Right lobe of liver (tissue), 4 donors: ENCODE data around the gene RNF40.

Experiments
- POLR2A ChIP-seq: fragments of 450-650 bp; IDR thresholded peaks from one replicate; pipeline ENCODE4 v1.6.1; 2017; ENCODE audit warnings: antibody characterized with exemption, mild to moderate bottlenecking
- TF ChIP-seq, protein P1 (sequence below), 4 donors: fragments of 200-600 bp in 3 of 4; fragments of 450-650 bp in 1 of 4; IDR thresholded peaks; one replicate each; pipeline versions ENCODE4 v1.5.1 to v1.8.0; 2016 to 2022; ENCODE audit warnings: antibody characterized with exemption in 4 of 4, mild to moderate bottlenecking in 2 of 4
- donor health status: DM: no; HTN: no; CAD: no.
- donor health status: DM: no; HTN: no; CAD: no.
- donor health status: DM: no; HTN: yes; CAD: no.

DNA sequence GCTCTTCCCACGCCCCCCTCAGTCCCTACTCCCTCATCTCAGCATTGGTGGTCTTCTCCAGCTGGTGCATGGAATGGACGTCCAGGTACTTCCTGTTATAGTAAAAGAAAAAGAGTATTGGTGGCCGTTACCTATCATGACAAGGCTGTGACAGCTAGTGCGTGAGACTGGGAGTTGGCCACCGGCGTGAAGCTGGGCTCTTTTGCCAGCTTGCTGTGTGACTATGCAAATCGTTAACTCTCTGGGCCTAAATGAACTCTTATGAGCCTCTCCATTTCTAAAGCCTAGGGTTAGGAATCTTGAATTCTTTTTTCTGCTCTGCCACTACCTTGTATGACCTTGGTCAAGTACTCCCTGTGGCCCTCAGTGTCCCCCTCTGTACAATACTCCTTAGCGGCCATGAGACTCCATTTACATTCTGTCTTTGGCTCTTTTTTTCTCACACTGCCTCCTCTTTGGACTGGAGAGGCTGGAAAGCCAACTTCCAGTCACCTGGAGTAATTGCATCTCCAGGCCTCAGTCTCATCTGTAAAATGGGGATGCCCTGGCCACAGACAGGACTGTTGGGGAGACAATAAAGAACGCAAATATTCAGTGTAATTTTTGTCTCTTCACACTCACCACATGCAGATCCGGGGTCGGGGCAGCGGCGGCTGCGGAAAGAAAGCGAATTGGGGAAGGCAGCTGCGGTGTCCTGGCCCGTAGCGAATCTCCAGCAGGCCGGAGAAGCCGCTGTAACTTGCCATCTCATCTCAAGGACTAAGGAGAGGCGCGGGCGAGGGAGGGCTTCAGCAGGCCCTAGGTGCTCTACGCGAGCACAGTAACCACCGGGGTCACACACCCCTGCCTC lies 1.3 kb upstream of the RNF40 start:
- TF ChIP-seq, protein P1, sequence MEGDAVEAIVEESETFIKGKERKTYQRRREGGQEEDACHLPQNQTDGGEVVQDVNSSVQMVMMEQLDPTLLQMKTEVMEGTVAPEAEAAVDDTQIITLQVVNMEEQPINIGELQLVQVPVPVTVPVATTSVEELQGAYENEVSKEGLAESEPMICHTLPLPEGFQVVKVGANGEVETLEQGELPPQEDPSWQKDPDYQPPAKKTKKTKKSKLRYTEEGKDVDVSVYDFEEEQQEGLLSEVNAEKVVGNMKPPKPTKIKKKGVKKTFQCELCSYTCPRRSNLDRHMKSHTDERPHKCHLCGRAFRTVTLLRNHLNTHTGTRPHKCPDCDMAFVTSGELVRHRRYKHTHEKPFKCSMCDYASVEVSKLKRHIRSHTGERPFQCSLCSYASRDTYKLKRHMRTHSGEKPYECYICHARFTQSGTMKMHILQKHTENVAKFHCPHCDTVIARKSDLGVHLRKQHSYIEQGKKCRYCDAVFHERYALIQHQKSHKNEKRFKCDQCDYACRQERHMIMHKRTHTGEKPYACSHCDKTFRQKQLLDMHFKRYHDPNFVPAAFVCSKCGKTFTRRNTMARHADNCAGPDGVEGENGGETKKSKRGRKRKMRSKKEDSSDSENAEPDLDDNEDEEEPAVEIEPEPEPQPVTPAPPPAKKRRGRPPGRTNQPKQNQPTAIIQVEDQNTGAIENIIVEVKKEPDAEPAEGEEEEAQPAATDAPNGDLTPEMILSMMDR (IDR thresholded peaks at IDR 0.05) = no peak
- no peak for TF ChIP-seq POLR2A
